GM12873 (cell line): Measurements from ENCODE around the gene DNASE1L1.

ENCODE experiments used
- CTCF ChIP-seq: IDR thresholded peaks from 2 replicates; pipeline ENCODE4 v1.5.1; 2012; ENCODE audit warnings: low read depth, mild to moderate bottlenecking, moderate library complexity, low read length, control low read depth; ENCODE audit not compliant: insufficient read depth; ENCODE audit errors: missing control alignments

Gene DNASE1L1

GRCh38 chrX:154360155-154360713, 48.8 kb downstream of the DNASE1L1 start:
- TF ChIP-seq CTCF, result no peak

- no peak for TF ChIP-seq CTCF
Observed at GRCh38 chrX:154359362-154360154, 49.5 kb downstream of the DNASE1L1 start.

- TF ChIP-seq CTCF, result no peak
Observed at GRCh38 chrX:154358829-154359228, 50.2 kb downstream of the DNASE1L1 start.

- TF ChIP-seq CTCF, result no peak
Observed at GRCh38 chrX:154358011-154358410, 51.0 kb downstream of the DNASE1L1 start.

- no peak for TF ChIP-seq CTCF
Observed at GRCh38 chrX:154357205-154357604, 51.8 kb downstream of the DNASE1L1 start.

- TF ChIP-seq CTCF, result no peak
Observed at GRCh38 chrX:154356596-154356995, 52.5 kb downstream of the DNASE1L1 start.

GRCh38 chrX:154355776-154356140, 53.3 kb downstream of the DNASE1L1 start:
- TF ChIP-seq CTCF, result no peak
